GM23338 (cell line): ENCODE results near the gene NLGN1. TPM values are rescaled to one million over a fixed set of nuclear protein-coding genes. Genes with fewer than 3 reads are reported as not detected.

Source experiments
- ATAC-seq: fragments of 200-7000 bp; cut with Tn5 transposase; 3 replicates; pipeline ENCODE4 v1.9.1; 2020
- DNase-seq: peaks from one replicate; pipeline ENCODE4 v3.0.0-alpha.2; 2015; ENCODE audit warnings: low spot score
- H2AFZ ChIP-seq: fragments of 200-600 bp; sonication (generic); 2 replicates; pipeline ENCODE4 v1.8.0; 2016; ENCODE audit warnings: antibody characterized with exemption, mild to moderate bottlenecking, moderate library complexity
- H3F3A ChIP-seq: fragments of 200-600 bp; sonication (generic); replicated peaks from 2 replicates; pipeline ENCODE4 v1.8.0; 2017; ENCODE audit warnings: antibody characterized with exemption, mixed run types, low read depth
- H3K27ac ChIP-seq: fragments of 200-600 bp; sonication (generic); 2 replicates; pipeline ENCODE4 v1.6.1; 2016; ENCODE audit warnings: low read depth
- H3K27me3 ChIP-seq: fragments of 200-600 bp; sonication (generic); 2 replicates; pipeline ENCODE4 v1.8.0; 2016; ENCODE audit warnings: mild to moderate bottlenecking, mixed run types, moderate library complexity; ENCODE audit not compliant: insufficient read depth
- H3K36me3 ChIP-seq: fragments of 200-600 bp; sonication (generic); 2 replicates; pipeline ENCODE4 v1.8.0; 2016; ENCODE audit warnings: mild to moderate bottlenecking; ENCODE audit not compliant: insufficient read depth
- H3K4me1 ChIP-seq: fragments of 200-600 bp; sonication (generic); 2 replicates; pipeline ENCODE4 v1.8.0; 2016; ENCODE audit warnings: mild to moderate bottlenecking, moderate library complexity; ENCODE audit not compliant: insufficient read depth
- H3K4me2 ChIP-seq: fragments of 200-600 bp; sonication (generic); 2 replicates; pipeline ENCODE4 v1.7.1; 2017; ENCODE audit warnings: mixed run types
- H3K4me3 ChIP-seq: fragments of 200-600 bp; sonication (generic); 2 replicates; pipeline ENCODE4 v1.6.1; 2016; ENCODE audit warnings: mixed run types
- H3K79me2 ChIP-seq: fragments of 200-600 bp; sonication (generic); replicated peaks from 2 replicates; pipeline ENCODE4 v1.8.0; 2017; ENCODE audit warnings: mild to moderate bottlenecking; ENCODE audit not compliant: insufficient read depth
- H3K9me2 ChIP-seq: fragments of 200-600 bp; sonication (generic); 2 replicates; pipeline ENCODE4 v1.8.0; 2017; ENCODE audit not compliant: insufficient read depth
- H4K20me1 ChIP-seq: fragments of 200-600 bp; sonication (generic); replicated peaks from 2 replicates; pipeline ENCODE4 v1.8.0; 2017; ENCODE audit warnings: mild to moderate bottlenecking; ENCODE audit not compliant: insufficient read depth
- H3K27ac Mint-ChIP-seq: 2 replicates; pipeline ENCODE4 v1.8.0; 2020; ENCODE audit warnings: inconsistent platforms, mild to moderate bottlenecking, moderate library complexity, mixed read lengths
- H3K27me3 Mint-ChIP-seq: 3 replicates; pipeline ENCODE4 v1.8.0; 2022; ENCODE audit warnings: low read depth, mild to moderate bottlenecking, moderate library complexity, mixed read lengths, inconsistent platforms; ENCODE audit not compliant: insufficient read depth, poor library complexity
- H3K36me3 Mint-ChIP-seq: 3 replicates; pipeline ENCODE4 v1.8.0; 2021; ENCODE audit warnings: low read depth, mild to moderate bottlenecking, inconsistent platforms, moderate library complexity, mixed read lengths
- H3K4me1 Mint-ChIP-seq: 3 replicates; pipeline ENCODE4 v1.8.0; 2020; ENCODE audit warnings: mild to moderate bottlenecking, inconsistent platforms, mixed read lengths
- H3K4me3 Mint-ChIP-seq: 3 replicates; pipeline ENCODE4 v1.8.0; 2021; ENCODE audit warnings: moderate library complexity, mild to moderate bottlenecking, inconsistent platforms, mixed read lengths
- H3K9me3 Mint-ChIP-seq: 3 replicates; pipeline ENCODE4 v1.8.0; 2020; ENCODE audit warnings: moderate library complexity, mild to moderate bottlenecking, inconsistent platforms, mixed read lengths
- CREB1 ChIP-seq: fragments of 250-450 bp; sonication (Bioruptor Pico); IDR thresholded peaks from 2 replicates; pipeline ENCODE4 v1.5.0; 2020; ENCODE audit warnings: low read depth, mild to moderate bottlenecking, moderate library complexity
- EZH2 ChIP-seq: fragments of 200-600 bp; sonication (generic); IDR thresholded peaks from one replicate; pipeline ENCODE4 v1.8.0; 2017; ENCODE audit warnings: antibody characterized with exemption, mild to moderate bottlenecking, low read depth; ENCODE audit not compliant: unreplicated experiment
- EZH2phosphoT487 ChIP-seq: fragments of 200-600 bp; sonication (generic); IDR thresholded peaks from one replicate; pipeline ENCODE4 v1.8.1; 2018; ENCODE audit warnings: antibody characterized with exemption; ENCODE audit not compliant: unreplicated experiment
- JUNB ChIP-seq: IDR thresholded peaks from one replicate; pipeline ENCODE4 v1.6.1; 2016; ENCODE audit warnings: antibody characterized with exemption; ENCODE audit not compliant: unreplicated experiment
- NANOG ChIP-seq: IDR thresholded peaks from 2 replicates; pipeline ENCODE4 v1.6.1; 2016; ENCODE audit warnings: antibody characterized with exemption, borderline replicate concordance
- POLR2AphosphoS5 ChIP-seq: IDR thresholded peaks from 2 replicates; pipeline ENCODE4 v1.6.1; 2016; ENCODE audit warnings: antibody characterized with exemption, low read depth
- STAT1 ChIP-seq: IDR thresholded peaks from one replicate; pipeline ENCODE4 v1.6.1; 2016; ENCODE audit warnings: antibody characterized with exemption; ENCODE audit not compliant: unreplicated experiment
- ZNF114 ChIP-seq: fragments of 250-450 bp; sonication (Bioruptor Pico); IDR thresholded peaks from 2 replicates; pipeline ENCODE4 v1.5.0; 2020; ENCODE audit warnings: mild to moderate bottlenecking, moderate library complexity
- ZNF331 ChIP-seq: fragments of 250-450 bp; sonication (Bioruptor Pico); IDR thresholded peaks from 2 replicates; pipeline ENCODE4 v1.5.0; 2020; ENCODE audit warnings: low read depth, mild to moderate bottlenecking, moderate library complexity
- polyA plus RNA-seq: library from polyadenylated mRNA; unstranded; fragments of >200 nt; fragmentation: Nextera tagmentation; extraction: Ambion mirVana; gene quantifications from 2 replicates; pipeline ENCODE4 v1.2.1, GENCODE V29; 2016
- total RNA-seq: library from RNA; depleted of rRNA; stranded (reverse); fragments of >200 nt; shearing (Covaris generic); gene quantifications from 2 replicates; pipeline ENCODE4 v1.2.3, GENCODE V29; 2014
- TF ChIP-seq, protein P1 (sequence below): IDR thresholded peaks from one replicate; pipeline ENCODE4 v1.6.1; 2018; ENCODE audit warnings: antibody characterized with exemption; ENCODE audit not compliant: unreplicated experiment
- TF ChIP-seq, protein P2 (sequence below), 2 experiments: fragments of 200-600 bp in 1 of 2; sonication (generic) in 1 of 2; conservative IDR thresholded peaks; 2 replicates each; pipeline versions ENCODE4 v1.5.1 to v1.6.1; 2016 to 2017; ENCODE audit warnings: antibody characterized with exemption in 2 of 2, low read depth in 2 of 2, mild to moderate bottlenecking in 2 of 2, moderate library complexity in 1 of 2
- TF ChIP-seq, protein P3 (sequence below): fragments of 250-450 bp; sonication (Bioruptor Pico); IDR thresholded peaks from 2 replicates; pipeline ENCODE4 v1.5.0; 2020; ENCODE audit warnings: mild to moderate bottlenecking, moderate library complexity
- TF ChIP-seq, protein P4 (sequence below): IDR thresholded peaks from 2 replicates; pipeline ENCODE4 v1.6.1; 2016; ENCODE audit warnings: antibody characterized with exemption

NLGN1 gene
- total and polyA plus RNA-seq, 2 experiments from 2014 or later: 6.5 to 18.6 TPM

DNA sequence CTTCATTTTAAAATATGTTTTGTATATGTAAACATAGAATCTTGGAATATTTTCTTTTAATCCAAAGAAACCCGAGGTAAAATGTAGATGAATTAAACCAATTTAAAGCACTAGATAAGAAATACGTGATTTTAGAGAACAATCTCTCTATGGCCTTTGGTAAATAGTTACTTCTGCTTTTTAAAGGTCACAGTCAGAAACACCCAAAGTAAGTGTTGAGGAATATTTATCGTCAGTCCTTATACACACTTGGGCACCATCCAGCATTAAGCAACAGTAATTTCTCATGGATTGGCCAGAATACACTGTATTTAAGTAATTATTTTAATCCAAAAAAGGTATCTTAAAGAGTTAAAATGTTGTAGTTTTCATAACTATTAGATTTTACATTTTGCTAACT is 713.2 kb downstream of the NLGN1 start:
- no peak overlapping the region for H3K4me3 ChIP-seq
- no peak overlapping the region for H3K4me3 Mint-ChIP-seq
- H3K79me2 ChIP-seq: no peaks in the 10 kb centered on the region
- no peaks in the 10 kb centered on the region for H3K9me3 Mint-ChIP-seq
- H3K27ac ChIP-seq: no peak overlapping the region
- H3K4me1 Mint-ChIP-seq: peaks cover 8% of the 10 kb centered on the region; the same call in 2 of the 3 replicates
- no peak for ATAC-seq
- no peaks in the 10 kb centered on the region for H4K20me1 ChIP-seq
- no peaks in the 10 kb centered on the region for H3K36me3 ChIP-seq
- H3K27ac Mint-ChIP-seq: no peak overlapping the region
- H3K27me3 Mint-ChIP-seq: no peaks in the 10 kb centered on the region
- no peak overlapping the region for H2AFZ ChIP-seq
- no peaks in the 10 kb centered on the region for H3K36me3 Mint-ChIP-seq
- H3K9me2 ChIP-seq: no peaks in the 10 kb centered on the region
- no peaks in the 10 kb centered on the region for H3K4me1 ChIP-seq
- H3F3A ChIP-seq: no peaks in the 10 kb centered on the region
- no peaks in the 10 kb centered on the region for H3K27me3 ChIP-seq
- H3K4me2 ChIP-seq: no peak overlapping the region
- TF ChIP-seq, protein P1, sequence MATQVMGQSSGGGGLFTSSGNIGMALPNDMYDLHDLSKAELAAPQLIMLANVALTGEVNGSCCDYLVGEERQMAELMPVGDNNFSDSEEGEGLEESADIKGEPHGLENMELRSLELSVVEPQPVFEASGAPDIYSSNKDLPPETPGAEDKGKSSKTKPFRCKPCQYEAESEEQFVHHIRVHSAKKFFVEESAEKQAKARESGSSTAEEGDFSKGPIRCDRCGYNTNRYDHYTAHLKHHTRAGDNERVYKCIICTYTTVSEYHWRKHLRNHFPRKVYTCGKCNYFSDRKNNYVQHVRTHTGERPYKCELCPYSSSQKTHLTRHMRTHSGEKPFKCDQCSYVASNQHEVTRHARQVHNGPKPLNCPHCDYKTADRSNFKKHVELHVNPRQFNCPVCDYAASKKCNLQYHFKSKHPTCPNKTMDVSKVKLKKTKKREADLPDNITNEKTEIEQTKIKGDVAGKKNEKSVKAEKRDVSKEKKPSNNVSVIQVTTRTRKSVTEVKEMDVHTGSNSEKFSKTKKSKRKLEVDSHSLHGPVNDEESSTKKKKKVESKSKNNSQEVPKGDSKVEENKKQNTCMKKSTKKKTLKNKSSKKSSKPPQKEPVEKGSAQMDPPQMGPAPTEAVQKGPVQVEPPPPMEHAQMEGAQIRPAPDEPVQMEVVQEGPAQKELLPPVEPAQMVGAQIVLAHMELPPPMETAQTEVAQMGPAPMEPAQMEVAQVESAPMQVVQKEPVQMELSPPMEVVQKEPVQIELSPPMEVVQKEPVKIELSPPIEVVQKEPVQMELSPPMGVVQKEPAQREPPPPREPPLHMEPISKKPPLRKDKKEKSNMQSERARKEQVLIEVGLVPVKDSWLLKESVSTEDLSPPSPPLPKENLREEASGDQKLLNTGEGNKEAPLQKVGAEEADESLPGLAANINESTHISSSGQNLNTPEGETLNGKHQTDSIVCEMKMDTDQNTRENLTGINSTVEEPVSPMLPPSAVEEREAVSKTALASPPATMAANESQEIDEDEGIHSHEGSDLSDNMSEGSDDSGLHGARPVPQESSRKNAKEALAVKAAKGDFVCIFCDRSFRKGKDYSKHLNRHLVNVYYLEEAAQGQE: no peak
- TF ChIP-seq, protein P2, sequence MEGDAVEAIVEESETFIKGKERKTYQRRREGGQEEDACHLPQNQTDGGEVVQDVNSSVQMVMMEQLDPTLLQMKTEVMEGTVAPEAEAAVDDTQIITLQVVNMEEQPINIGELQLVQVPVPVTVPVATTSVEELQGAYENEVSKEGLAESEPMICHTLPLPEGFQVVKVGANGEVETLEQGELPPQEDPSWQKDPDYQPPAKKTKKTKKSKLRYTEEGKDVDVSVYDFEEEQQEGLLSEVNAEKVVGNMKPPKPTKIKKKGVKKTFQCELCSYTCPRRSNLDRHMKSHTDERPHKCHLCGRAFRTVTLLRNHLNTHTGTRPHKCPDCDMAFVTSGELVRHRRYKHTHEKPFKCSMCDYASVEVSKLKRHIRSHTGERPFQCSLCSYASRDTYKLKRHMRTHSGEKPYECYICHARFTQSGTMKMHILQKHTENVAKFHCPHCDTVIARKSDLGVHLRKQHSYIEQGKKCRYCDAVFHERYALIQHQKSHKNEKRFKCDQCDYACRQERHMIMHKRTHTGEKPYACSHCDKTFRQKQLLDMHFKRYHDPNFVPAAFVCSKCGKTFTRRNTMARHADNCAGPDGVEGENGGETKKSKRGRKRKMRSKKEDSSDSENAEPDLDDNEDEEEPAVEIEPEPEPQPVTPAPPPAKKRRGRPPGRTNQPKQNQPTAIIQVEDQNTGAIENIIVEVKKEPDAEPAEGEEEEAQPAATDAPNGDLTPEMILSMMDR (conservative IDR thresholded peaks at IDR 0.05; ENCODE audit: low read depth in 2 of 2): no peak
- no peak for TF ChIP-seq EZH2phosphoT487
- TF ChIP-seq, protein P3, sequence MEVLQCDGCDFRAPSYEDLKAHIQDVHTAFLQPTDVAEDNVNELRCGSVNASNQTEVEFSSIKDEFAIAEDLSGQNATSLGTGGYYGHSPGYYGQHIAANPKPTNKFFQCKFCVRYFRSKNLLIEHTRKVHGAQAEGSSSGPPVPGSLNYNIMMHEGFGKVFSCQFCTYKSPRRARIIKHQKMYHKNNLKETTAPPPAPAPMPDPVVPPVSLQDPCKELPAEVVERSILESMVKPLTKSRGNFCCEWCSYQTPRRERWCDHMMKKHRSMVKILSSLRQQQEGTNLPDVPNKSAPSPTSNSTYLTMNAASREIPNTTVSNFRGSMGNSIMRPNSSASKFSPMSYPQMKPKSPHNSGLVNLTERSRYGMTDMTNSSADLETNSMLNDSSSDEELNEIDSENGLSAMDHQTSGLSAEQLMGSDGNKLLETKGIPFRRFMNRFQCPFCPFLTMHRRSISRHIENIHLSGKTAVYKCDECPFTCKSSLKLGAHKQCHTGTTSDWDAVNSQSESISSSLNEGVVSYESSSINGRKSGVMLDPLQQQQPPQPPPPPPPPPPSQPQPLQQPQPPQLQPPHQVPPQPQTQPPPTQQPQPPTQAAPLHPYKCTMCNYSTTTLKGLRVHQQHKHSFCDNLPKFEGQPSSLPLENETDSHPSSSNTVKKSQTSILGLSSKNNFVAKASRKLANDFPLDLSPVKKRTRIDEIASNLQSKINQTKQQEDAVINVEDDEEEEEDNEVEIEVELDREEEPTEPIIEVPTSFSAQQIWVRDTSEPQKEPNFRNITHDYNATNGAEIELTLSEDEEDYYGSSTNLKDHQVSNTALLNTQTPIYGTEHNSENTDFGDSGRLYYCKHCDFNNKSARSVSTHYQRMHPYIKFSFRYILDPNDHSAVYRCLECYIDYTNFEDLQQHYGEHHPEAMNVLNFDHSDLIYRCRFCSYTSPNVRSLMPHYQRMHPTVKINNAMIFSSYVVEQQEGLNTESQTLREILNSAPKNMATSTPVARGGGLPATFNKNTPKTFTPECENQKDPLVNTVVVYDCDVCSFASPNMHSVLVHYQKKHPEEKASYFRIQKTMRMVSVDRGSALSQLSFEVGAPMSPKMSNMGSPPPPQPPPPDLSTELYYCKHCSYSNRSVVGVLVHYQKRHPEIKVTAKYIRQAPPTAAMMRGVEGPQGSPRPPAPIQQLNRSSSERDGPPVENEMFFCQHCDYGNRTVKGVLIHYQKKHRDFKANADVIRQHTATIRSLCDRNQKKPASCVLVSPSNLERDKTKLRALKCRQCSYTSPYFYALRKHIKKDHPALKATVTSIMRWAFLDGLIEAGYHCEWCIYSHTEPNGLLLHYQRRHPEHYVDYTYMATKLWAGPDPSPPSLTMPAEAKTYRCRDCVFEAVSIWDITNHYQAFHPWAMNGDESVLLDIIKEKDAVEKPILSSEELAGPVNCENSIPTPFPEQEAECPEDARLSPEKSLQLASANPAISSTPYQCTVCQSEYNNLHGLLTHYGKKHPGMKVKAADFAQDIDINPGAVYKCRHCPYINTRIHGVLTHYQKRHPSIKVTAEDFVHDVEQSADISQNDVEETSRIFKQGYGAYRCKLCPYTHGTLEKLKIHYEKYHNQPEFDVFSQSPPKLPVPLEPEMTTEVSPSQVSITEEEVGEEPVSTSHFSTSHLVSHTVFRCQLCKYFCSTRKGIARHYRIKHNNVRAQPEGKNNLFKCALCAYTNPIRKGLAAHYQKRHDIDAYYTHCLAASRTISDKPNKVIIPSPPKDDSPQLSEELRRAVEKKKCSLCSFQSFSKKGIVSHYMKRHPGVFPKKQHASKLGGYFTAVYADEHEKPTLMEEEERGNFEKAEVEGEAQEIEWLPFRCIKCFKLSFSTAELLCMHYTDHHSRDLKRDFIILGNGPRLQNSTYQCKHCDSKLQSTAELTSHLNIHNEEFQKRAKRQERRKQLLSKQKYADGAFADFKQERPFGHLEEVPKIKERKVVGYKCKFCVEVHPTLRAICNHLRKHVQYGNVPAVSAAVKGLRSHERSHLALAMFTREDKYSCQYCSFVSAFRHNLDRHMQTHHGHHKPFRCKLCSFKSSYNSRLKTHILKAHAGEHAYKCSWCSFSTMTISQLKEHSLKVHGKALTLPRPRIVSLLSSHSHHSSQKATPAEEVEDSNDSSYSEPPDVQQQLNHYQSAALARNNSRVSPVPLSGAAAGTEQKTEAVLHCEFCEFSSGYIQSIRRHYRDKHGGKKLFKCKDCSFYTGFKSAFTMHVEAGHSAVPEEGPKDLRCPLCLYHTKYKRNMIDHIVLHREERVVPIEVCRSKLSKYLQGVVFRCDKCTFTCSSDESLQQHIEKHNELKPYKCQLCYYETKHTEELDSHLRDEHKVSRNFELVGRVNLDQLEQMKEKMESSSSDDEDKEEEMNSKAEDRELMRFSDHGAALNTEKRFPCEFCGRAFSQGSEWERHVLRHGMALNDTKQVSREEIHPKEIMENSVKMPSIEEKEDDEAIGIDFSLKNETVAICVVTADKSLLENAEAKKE (CRISPR knock-in tag): no peak
- no peak for TF ChIP-seq ZNF114
- no peak for TF ChIP-seq EZH2
- TF ChIP-seq POLR2AphosphoS5: no peak
- no peak for TF ChIP-seq NANOG
- TF ChIP-seq, protein P4, sequence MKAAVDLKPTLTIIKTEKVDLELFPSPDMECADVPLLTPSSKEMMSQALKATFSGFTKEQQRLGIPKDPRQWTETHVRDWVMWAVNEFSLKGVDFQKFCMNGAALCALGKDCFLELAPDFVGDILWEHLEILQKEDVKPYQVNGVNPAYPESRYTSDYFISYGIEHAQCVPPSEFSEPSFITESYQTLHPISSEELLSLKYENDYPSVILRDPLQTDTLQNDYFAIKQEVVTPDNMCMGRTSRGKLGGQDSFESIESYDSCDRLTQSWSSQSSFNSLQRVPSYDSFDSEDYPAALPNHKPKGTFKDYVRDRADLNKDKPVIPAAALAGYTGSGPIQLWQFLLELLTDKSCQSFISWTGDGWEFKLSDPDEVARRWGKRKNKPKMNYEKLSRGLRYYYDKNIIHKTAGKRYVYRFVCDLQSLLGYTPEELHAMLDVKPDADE: no peak
- TF ChIP-seq STAT1: no peak
- TF ChIP-seq JUNB: no peak
- no peak for TF ChIP-seq ZNF331 (CRISPR knock-in tag)
- TF ChIP-seq CREB1 (CRISPR knock-in tag): no peak
- no peak for DNase-seq
